BJ (cell line): Measurements from ENCODE around the gene SRGAP2B. TPM values are rescaled to one million over a fixed set of nuclear protein-coding genes. Genes with fewer than 3 reads are reported as not detected.
"Not testable (repeated sequence)": the region's sequence is repeated elsewhere in the genome, so short reads cannot be mapped to it uniquely, and the experiment has no call there.

ENCODE experiments used
- CTCF ChIA-PET: fragments of 350-600 bp; formaldehyde crosslinking; extraction: SDS; loops from one replicate; lab custom pipeline; 2021; ENCODE audit warnings: antibody characterized with exemption, inconsistent platforms; lab: Yijun Ruan, JAX
- POLR2A ChIA-PET: fragments of 300-600 bp; sonication (Branson Sonifier 250); formaldehyde crosslinking; extraction: SDS; loops from one replicate; lab custom pipeline; 2021; ENCODE audit warnings: antibody characterized with exemption; lab: Charles Lee
- DNase-seq: peaks from one replicate; pipeline ENCODE4 v3.0.0-alpha.2; 2011; ENCODE audit warnings: low read depth
- H3K27me3 ChIP-seq: 2 replicates; pipeline ENCODE4 v1.6.0; 2011; ENCODE audit warnings: low read length; ENCODE audit not compliant: control insufficient read depth, insufficient read depth
- H3K36me3 ChIP-seq: 2 replicates; pipeline ENCODE4 v1.5.1; 2011; ENCODE audit warnings: low read length; ENCODE audit not compliant: control insufficient read depth, insufficient read depth
- H3K4me3 ChIP-seq: 2 replicates; pipeline ENCODE4 v1.5.1; 2011; ENCODE audit warnings: low read depth, mild to moderate bottlenecking, control low read depth, low read length
- polyA plus RNA-seq: library from polyadenylated mRNA; depleted of rRNA; stranded (reverse); fragments of >200 nt; gene quantifications from 2 replicates; pipeline ENCODE4 v1.2.3, GENCODE V29; 2011

Gene SRGAP2B
- polyA plus RNA-seq, 1 experiment: 4.8 TPM

- CTCF ChIA-PET, H3K27me3 ChIP-seq, H3K36me3 ChIP-seq, H3K4me3 ChIP-seq, DNase-seq, POLR2A ChIA-PET: not testable (repeated sequence)
These were observed 181.7 kb downstream of the SRGAP2B start for GRCh38 chr1:144913458-144913857.

DNA sequence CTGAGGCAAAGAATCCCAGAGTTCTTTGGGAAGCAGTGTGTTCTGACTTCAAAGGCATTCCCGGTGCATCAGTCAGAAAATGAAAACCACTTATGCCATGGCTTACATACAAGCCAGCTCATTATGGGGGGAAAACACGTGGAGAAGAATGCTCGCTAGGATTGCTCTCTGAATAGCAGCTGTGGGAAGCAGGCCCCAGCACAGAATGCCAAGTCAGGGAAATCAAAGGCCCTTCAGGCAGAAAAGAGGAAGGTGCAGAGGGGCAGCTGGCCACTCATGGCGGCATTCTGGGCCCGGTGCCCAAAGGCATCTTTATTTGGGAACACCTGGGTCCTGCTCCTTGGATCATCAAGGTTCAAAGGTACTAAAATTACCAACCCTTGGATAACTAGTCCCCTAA lies 184.4 kb downstream of the SRGAP2B start:
- CTCF ChIA-PET, POLR2A ChIA-PET: not testable (repeated sequence)

DNA sequence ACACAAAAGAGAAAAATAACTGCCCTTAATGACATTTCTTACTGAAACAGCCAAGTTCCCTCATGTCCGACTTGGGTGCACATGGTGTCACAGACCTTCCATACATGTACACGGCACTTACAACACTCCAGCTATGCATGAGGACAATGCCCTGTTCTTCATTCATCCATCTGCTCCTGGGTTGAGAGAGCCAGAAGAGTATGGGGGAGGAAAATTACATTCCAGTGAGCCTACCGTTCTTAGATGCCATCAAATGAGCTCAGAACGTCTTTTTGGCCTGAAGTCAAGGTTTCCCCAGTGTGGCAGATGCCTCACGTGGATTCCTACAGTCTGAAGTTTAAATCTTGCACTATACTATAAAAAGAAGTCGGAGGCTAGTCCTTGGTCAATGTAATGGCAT lies 194.3 kb downstream of the SRGAP2B start:
- H3K4me3 ChIP-seq, H3K36me3 ChIP-seq, CTCF ChIA-PET, DNase-seq, H3K27me3 ChIP-seq, POLR2A ChIA-PET: not testable (repeated sequence)

More for the DNA sequence above, 184.4 kb downstream of the SRGAP2B start:
- H3K36me3 ChIP-seq, H3K4me3 ChIP-seq, H3K27me3 ChIP-seq, DNase-seq: not testable (repeated sequence)

- CTCF ChIA-PET, POLR2A ChIA-PET, H3K36me3 ChIP-seq, DNase-seq, H3K4me3 ChIP-seq, H3K27me3 ChIP-seq: not testable (repeated sequence)
These were observed 200.5 kb downstream of the SRGAP2B start for GRCh38 chr1:144894454-144895201.

GRCh38 chr1:144893710-144894438 lies 201.3 kb downstream of the SRGAP2B start:
- H3K4me3 ChIP-seq, H3K36me3 ChIP-seq, H3K27me3 ChIP-seq, CTCF ChIA-PET, DNase-seq, POLR2A ChIA-PET: not testable (repeated sequence)

- POLR2A ChIA-PET, CTCF ChIA-PET, H3K27me3 ChIP-seq, H3K36me3 ChIP-seq, DNase-seq, H3K4me3 ChIP-seq: not testable (repeated sequence)
These were observed 202.1 kb downstream of the SRGAP2B start for GRCh38 chr1:144893062-144893461.

DNA sequence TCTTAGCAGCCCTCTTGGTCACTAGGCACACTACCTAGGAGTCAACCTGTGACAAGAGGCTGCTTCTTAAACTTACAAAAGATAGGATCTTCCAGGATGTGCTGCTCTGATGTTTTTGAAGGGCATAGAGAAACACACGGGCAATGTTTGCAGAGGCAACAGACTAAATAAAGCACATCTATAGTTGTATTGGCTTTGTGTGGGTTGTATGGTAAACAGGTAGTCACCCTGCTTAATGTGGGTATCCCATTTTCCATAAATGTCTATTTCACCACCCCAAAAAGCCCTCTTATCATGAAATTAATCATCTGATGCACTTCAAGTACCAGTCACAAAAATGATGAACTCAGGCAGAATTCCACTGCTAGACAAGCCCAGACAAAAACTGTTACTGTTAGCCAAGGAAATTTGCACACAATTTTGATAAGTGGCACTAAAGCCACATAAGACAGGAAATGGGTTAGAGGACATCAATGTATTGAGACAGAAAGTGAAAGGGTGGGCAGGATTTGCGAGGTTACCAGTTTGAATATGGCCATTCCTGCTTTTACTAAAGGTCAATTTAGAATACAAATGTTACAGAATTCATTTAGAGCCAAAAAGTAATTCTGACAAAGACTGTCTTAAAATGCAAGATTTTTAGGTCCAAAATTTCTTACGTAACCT lies 205.5 kb downstream of the SRGAP2B start:
- H3K36me3 ChIP-seq, H3K27me3 ChIP-seq, POLR2A ChIA-PET, CTCF ChIA-PET, DNase-seq, H3K4me3 ChIP-seq: not testable (repeated sequence)

- CTCF ChIA-PET, DNase-seq, POLR2A ChIA-PET: not testable (repeated sequence)
These were observed 212.1 kb downstream of the SRGAP2B start for GRCh38 chr1:144883022-144883421.

DNA sequence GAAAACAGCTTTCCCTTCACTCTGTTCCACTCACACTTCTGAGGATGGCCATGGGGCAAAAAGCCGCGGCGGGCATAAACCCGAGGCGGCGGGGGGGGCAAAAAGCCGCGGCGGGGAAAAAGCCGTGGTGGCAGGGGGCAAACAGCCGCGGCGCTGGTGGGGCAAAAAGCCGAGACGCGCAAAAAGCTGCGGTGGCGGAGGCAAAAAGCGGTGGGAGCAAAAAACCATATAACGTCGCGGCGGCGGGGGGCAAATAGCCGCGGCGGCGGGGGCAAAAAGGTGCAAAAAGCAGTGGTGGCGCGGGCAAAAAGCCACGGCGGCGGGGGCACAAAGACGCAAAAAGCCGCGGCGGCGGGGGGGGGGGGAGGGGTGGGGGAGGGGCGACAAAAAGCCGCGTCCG lies 212.8 kb downstream of the SRGAP2B start:
- H3K27me3 ChIP-seq, CTCF ChIA-PET, H3K36me3 ChIP-seq, DNase-seq, POLR2A ChIA-PET: not testable (repeated sequence)
- H3K4me3 ChIP-seq: peak overlapping the region; percentile 27

More at GRCh38 chr1:144883022-144883421, 212.1 kb downstream of the SRGAP2B start:
- H3K4me3 ChIP-seq: peak overlapping the region; percentile 48
- H3K36me3 ChIP-seq, H3K27me3 ChIP-seq: not testable (repeated sequence)

DNA sequence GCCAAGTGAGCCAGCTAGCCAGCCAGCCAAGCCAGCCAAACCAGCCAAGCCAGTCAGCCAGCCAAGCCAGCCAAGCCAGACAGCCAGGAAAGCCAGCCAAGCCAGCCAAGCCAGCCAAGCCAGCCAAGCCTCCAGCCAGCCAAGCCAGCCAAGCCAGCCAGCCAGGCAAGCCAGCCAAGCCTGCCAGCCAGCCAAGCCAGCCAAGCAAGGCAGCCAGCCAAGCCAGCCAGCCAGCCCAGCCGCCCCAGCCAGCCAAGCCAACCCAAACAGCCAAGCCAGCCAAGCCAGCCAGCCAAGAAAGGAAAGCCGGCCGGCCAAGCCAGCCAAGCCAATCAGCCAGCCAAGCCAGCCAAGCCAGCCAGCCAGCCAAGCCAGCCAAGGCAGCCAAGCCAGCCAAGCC lies 236.5 kb downstream of the SRGAP2B start:
- DNase-seq, H3K27me3 ChIP-seq, POLR2A ChIA-PET, H3K4me3 ChIP-seq, CTCF ChIA-PET, H3K36me3 ChIP-seq: not testable (repeated sequence)
